ENCODE data around the gene AARS2.

- TF ChIP-seq CTCF (IDR thresholded peaks at IDR 0.05) (no peak), POLR2A (IDR thresholded peaks at IDR 0.05) (no peak)
Measured at GRCh38 chr6:44333942-44334341, 20.8 kb upstream of the AARS2 start.

Measured in upper lobe of left lung (tissue), 4 donors.